ENCODE data around the gene ABI1.
"Not testable (repeated sequence)": the region's sequence is repeated elsewhere in the genome, so short reads cannot be mapped to it uniquely, and the experiment has no call there.

Gene ABI1

GRCh38 chr10:26869528-26869927, 8.8 kb upstream of the ABI1 start:
- no peak overlapping the region for H3K9ac ChIP-seq (ENCODE audit: low read length)
- no peak overlapping the region for H3K4me3 ChIP-seq (ENCODE audit: low read length)
- H3K36me3 ChIP-seq (ENCODE audit: control insufficient read depth, low read depth, low read length) = no peaks in the 10 kb centered on the region
- H3K9me3 ChIP-seq (ENCODE audit: control insufficient read depth, low read depth, low read length) = no peaks in the 10 kb centered on the region
- no peak overlapping the region for H3K27ac ChIP-seq (ENCODE audit: low read length)
- no peaks in the 10 kb centered on the region for H3K4me1 ChIP-seq (ENCODE audit: control insufficient read depth, low read depth, low read length)
- H3K27me3 ChIP-seq (ENCODE audit: control insufficient read depth, insufficient read depth, low read length) = no peaks in the 10 kb centered on the region

- Histone ChIP-seq H3K9me3 (ENCODE audit: control insufficient read depth, low read depth, low read length) (no peaks in the 10 kb centered on the region), H3K27ac (ENCODE audit: low read length) (no peak overlapping the region), H3K27me3 (ENCODE audit: control insufficient read depth, insufficient read depth, low read length) (no peaks in the 10 kb centered on the region), H3K4me3 (ENCODE audit: low read length) (no peak overlapping the region), H3K36me3 (ENCODE audit: control insufficient read depth, low read depth, low read length) (no peaks in the 10 kb centered on the region), H3K4me1 (ENCODE audit: control insufficient read depth, low read depth, low read length) (peaks cover 12% of the 10 kb centered on the region), H3K9ac (ENCODE audit: low read length) (no peak overlapping the region)
Measured at GRCh38 chr10:26863351-26864076, 2.8 kb upstream of the ABI1 start.

- Histone ChIP-seq H3K27ac (ENCODE audit: low read length) (peak overlapping the region; percentile 36), H3K4me1 (ENCODE audit: control insufficient read depth, low read depth, low read length) (peaks cover 12% of the 10 kb centered on the region), H3K9ac (ENCODE audit: low read length) (peak overlapping the region; percentile 30), H3K27me3 (ENCODE audit: control insufficient read depth, insufficient read depth, low read length) (no peaks in the 10 kb centered on the region), H3K36me3 (ENCODE audit: control insufficient read depth, low read depth, low read length) (no peaks in the 10 kb centered on the region), H3K9me3 (ENCODE audit: control insufficient read depth, low read depth, low read length) (no peaks in the 10 kb centered on the region), H3K4me3 (ENCODE audit: low read length) (peak overlapping the region; percentile 19)
Measured at GRCh38 chr10:26861205-26861998, 644 bp upstream of the ABI1 start.

GRCh38 chr10:26860102-26860442, 686 bp downstream of the ABI1 start:
- Histone ChIP-seq H3K36me3 (ENCODE audit: control insufficient read depth, low read depth, low read length) (no peaks in the 10 kb centered on the region), H3K4me1 (ENCODE audit: control insufficient read depth, low read depth, low read length) (peaks cover 12% of the 10 kb centered on the region), H3K27ac (ENCODE audit: low read length) (no peak overlapping the region), H3K4me3 (ENCODE audit: low read length) (peak overlapping the region; percentile 97), H3K9ac (ENCODE audit: low read length) (peak overlapping the region; percentile 91), H3K9me3 (ENCODE audit: control insufficient read depth, low read depth, low read length) (no peaks in the 10 kb centered on the region), H3K27me3 (ENCODE audit: control insufficient read depth, insufficient read depth, low read length) (no peaks in the 10 kb centered on the region)

GRCh38 chr10:26859241-26860101, 1.3 kb downstream of the ABI1 start:
- Histone ChIP-seq H3K4me1 (ENCODE audit: control insufficient read depth, low read depth, low read length) (peaks cover 12% of the 10 kb centered on the region), H3K4me3 (ENCODE audit: low read length) (peak overlapping the region; percentile 97), H3K36me3 (ENCODE audit: control insufficient read depth, low read depth, low read length) (no peaks in the 10 kb centered on the region), H3K9me3 (ENCODE audit: control insufficient read depth, low read depth, low read length) (no peaks in the 10 kb centered on the region), H3K27ac (ENCODE audit: low read length) (no peak overlapping the region), H3K9ac (ENCODE audit: low read length) (peak overlapping the region; percentile 91), H3K27me3 (ENCODE audit: control insufficient read depth, insufficient read depth, low read length) (no peaks in the 10 kb centered on the region)

GRCh38 chr10:26858707-26859034, 2.1 kb downstream of the ABI1 start:
- no peaks in the 10 kb centered on the region for H3K27me3 ChIP-seq (ENCODE audit: control insufficient read depth, insufficient read depth, low read length)
- H3K4me1 ChIP-seq (ENCODE audit: control insufficient read depth, low read depth, low read length) = peaks cover 12% of the 10 kb centered on the region
- H3K27ac ChIP-seq (ENCODE audit: low read length) = no peak overlapping the region
- H3K9ac ChIP-seq (ENCODE audit: low read length) = no peak overlapping the region
- peak overlapping the region; percentile 97 for H3K4me3 ChIP-seq (ENCODE audit: low read length)
- H3K36me3 ChIP-seq (ENCODE audit: control insufficient read depth, low read depth, low read length) = no peaks in the 10 kb centered on the region
- no peaks in the 10 kb centered on the region for H3K9me3 ChIP-seq (ENCODE audit: control insufficient read depth, low read depth, low read length)

GRCh38 chr10:26857991-26858706, 2.6 kb downstream of the ABI1 start:
- Histone ChIP-seq H3K27me3 (ENCODE audit: control insufficient read depth, insufficient read depth, low read length) (no peaks in the 10 kb centered on the region), H3K4me1 (ENCODE audit: control insufficient read depth, low read depth, low read length) (peaks cover 12% of the 10 kb centered on the region), H3K9ac (ENCODE audit: low read length) (no peak overlapping the region)

GRCh38 chr10:26857553-26857952, 3.2 kb downstream of the ABI1 start:
- not testable (repeated sequence) for H3K36me3 ChIP-seq (ENCODE audit: control insufficient read depth, low read depth, low read length); H3K4me3 ChIP-seq (ENCODE audit: low read length); H3K9me3 ChIP-seq (ENCODE audit: control insufficient read depth, low read depth, low read length); H3K27me3 ChIP-seq (ENCODE audit: control insufficient read depth, insufficient read depth, low read length); H3K27ac ChIP-seq (ENCODE audit: low read length); H3K9ac ChIP-seq (ENCODE audit: low read length)
- H3K4me1 ChIP-seq (ENCODE audit: control insufficient read depth, low read depth, low read length) = peaks cover 12% of the 10 kb centered on the region

More at GRCh38 chr10:26857991-26858706, 2.6 kb downstream of the ABI1 start:
- no peaks in the 10 kb centered on the region for H3K36me3 ChIP-seq (ENCODE audit: control insufficient read depth, low read depth, low read length)
- H3K4me3 ChIP-seq (ENCODE audit: low read length) = peak overlapping the region; percentile 97
- H3K27ac ChIP-seq (ENCODE audit: low read length) = no peak overlapping the region
- H3K9me3 ChIP-seq (ENCODE audit: control insufficient read depth, low read depth, low read length) = no peaks in the 10 kb centered on the region

GRCh38 chr10:26855186-26855585, 5.6 kb downstream of the ABI1 start:
- Histone ChIP-seq H3K27ac (ENCODE audit: low read length) (no peak overlapping the region), H3K27me3 (ENCODE audit: control insufficient read depth, insufficient read depth, low read length) (no peaks in the 10 kb centered on the region), H3K36me3 (ENCODE audit: control insufficient read depth, low read depth, low read length) (no peaks in the 10 kb centered on the region), H3K4me1 (ENCODE audit: control insufficient read depth, low read depth, low read length) (peaks cover 8% of the 10 kb centered on the region), H3K9me3 (ENCODE audit: control insufficient read depth, low read depth, low read length) (no peaks in the 10 kb centered on the region), H3K4me3 (ENCODE audit: low read length) (no peak overlapping the region), H3K9ac (ENCODE audit: low read length) (no peak overlapping the region)

- H3K4me3 ChIP-seq (ENCODE audit: low read length) = no peak overlapping the region
- no peaks in the 10 kb centered on the region for H3K27me3 ChIP-seq (ENCODE audit: control insufficient read depth, insufficient read depth, low read length)
- no peak overlapping the region for H3K9ac ChIP-seq (ENCODE audit: low read length)
- peaks cover 8% of the 10 kb centered on the region for H3K4me1 ChIP-seq (ENCODE audit: control insufficient read depth, low read depth, low read length)
- H3K9me3 ChIP-seq (ENCODE audit: control insufficient read depth, low read depth, low read length) = no peaks in the 10 kb centered on the region
- no peaks in the 10 kb centered on the region for H3K36me3 ChIP-seq (ENCODE audit: control insufficient read depth, low read depth, low read length)
- no peak overlapping the region for H3K27ac ChIP-seq (ENCODE audit: low read length)
Measured at GRCh38 chr10:26854524-26854923, 6.2 kb downstream of the ABI1 start.

- Histone ChIP-seq H3K9me3 (ENCODE audit: control insufficient read depth, low read depth, low read length) (no peaks in the 10 kb centered on the region), H3K36me3 (ENCODE audit: control insufficient read depth, low read depth, low read length) (no peaks in the 10 kb centered on the region), H3K9ac (ENCODE audit: low read length) (no peak overlapping the region), H3K27ac (ENCODE audit: low read length) (no peak overlapping the region), H3K4me3 (ENCODE audit: low read length) (no peak overlapping the region), H3K4me1 (ENCODE audit: control insufficient read depth, low read depth, low read length) (peaks cover 8% of the 10 kb centered on the region), H3K27me3 (ENCODE audit: control insufficient read depth, insufficient read depth, low read length) (no peaks in the 10 kb centered on the region)
Measured at GRCh38 chr10:26844396-26844975, 16.3 kb downstream of the ABI1 start.

Data from iPS-18a (cell line).